Stimulated activated CD8-positive, alpha-beta memory T cell treated with anti-CD3 and anti-CD28 coated beads, Interleukin-15, amount 100 ng/mL, for 4 hours (primary cell): Measurements from ENCODE around the gene GSG1L.

Experiments used
- DNase-seq, 2 donors: peaks; one replicate each; pipeline ENCODE4 v3.0.0-alpha.2; 2020; ENCODE audit warnings: low read depth in 2 of 2

GSG1L gene

DNA sequence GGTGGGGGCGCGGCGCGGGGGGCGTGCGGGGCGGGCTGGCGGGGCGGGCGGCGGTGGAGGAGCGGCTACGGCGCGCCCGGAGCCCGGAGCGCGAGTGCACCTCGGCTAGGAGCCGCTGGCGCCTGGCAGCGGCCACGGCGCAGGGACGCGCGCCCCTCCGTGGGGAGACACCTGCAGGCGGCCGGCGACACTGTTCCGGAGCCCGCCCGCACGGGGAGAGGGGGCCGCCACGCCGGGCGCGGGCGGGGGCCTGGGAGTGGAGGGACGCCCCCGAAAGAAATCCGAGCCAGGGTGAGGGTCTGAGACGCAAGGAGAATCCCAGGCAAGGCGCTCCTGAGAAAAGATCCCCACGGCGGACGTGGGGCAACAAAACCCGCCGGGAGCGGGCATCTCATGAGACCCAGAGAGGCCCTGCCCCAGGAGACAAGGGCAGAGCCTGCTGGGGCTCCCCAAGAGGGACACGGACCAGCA is at the start of gene GSG1L:
Gene GSG1L, minus strand, starts transcription at position 124 of the 471 bp plus-strand sequence. CDS start 290 bp downstream, outside the sequence.
- no peak for DNase-seq

DNA sequence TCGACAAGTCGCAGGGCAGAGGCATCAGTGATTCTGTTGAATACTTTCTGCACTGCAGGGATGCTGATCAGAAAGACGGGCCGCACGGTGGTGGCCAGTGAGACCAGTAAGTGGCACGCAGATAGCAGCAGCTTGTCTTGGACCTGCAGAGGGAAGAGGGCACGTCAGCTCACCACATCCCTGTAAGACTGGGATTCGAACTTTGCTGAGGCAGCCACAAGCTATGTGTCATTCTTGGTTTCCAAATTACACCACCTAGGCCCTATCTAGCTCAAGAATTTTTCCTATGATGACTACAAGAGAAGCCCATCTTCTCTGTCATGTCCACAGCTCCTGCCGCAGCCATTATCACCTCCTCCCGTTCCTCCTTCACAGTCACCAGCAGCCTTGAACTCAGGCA is 49.4 kb upstream of the GSG1L start:
- no peak for DNase-seq

DNA sequence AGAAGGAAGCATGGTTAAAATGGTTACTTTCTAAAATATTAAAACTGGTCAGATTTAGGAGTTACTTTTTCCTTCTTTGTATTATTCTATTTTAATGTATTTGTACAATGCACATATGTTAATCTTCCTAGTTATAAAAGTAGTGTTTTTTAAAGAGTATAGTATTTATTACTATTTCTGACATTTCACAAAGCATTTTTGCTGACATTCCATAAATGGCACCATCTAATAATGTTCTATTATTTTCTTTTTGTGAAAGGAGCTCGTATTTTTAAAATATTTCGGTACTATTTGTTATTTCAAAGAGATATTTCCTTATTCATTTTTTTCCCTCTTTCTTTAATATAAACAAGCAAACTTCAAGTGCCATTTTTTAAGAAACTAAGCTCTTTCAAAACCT is 47.5 kb upstream of the GSG1L start:
- DNase-seq, result no peak

DNA sequence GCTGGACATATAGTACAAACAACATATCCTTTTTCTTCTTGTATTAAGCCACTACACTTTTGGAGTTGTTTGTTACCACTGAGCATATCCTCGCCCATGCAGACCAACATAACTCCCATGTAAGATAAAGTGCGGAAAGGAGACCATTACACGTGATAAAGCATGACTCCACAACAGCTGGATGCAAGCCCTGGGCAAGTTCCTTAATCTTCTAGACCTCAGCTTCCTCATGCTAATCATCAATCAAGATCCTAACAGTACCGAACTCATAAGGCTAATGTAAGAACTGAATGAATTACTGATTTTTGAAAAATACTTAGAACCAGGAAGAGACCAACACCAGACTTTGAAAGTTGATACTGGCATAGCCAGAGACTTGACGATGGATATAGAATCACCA is 47.0 kb upstream of the GSG1L start:
- no peak for DNase-seq

GRCh38 chr16:28110074-28110473 is 46.6 kb upstream of the GSG1L start:
- DNase-seq, result no peak

DNA sequence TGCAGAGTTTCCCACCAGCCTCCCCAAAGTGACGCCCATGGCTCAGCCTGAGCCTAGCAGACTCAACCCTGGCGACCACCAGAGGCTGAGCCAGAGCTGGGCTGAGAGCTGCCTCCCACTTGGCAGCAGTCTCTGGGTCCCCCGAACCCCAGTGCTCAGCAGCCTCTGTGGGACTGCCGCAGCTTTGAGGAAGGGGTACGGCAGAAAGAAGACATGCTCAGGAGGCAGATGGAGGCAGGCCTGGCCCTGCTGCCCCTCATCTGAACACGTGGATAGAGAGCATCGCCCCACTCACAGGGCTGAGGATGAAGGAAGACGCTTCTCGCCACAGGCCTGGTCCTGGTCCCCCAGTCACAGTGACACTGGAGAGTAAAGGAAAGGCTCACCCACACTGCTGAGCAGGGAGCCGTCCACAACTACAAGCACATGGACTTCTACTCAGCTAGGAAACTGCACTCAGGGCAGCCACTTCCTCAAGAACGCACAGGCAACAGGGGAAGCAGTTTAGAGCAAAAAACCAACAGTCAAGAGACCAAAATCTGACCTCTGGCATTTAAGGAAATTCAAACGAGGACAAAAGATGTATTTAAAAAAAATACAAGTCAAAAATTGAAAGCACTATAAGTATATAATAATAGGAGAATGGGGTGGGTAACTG is 45.2 kb upstream of the GSG1L start:
- DNase-seq, result no peak

DNA sequence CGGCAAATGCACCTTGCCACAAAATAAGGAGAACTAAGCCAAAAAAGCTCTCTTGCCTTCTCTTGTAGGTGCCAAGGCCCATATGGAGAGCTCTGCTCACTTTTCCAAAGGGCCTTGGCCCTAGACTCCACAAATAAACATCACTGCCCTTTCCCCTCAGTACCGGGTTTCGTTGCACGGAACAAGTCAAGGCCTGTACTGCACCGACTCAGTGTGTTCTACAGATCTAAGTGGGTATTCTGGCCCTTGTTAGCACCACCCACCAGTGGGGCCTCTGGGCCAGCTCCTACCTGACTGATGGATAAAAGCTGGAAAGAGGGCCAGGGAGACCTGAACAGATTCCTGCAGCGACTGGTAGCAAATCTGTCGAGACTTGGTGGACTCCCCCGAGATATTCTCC is 43.7 kb upstream of the GSG1L start:
- DNase-seq, result no peak

DNA sequence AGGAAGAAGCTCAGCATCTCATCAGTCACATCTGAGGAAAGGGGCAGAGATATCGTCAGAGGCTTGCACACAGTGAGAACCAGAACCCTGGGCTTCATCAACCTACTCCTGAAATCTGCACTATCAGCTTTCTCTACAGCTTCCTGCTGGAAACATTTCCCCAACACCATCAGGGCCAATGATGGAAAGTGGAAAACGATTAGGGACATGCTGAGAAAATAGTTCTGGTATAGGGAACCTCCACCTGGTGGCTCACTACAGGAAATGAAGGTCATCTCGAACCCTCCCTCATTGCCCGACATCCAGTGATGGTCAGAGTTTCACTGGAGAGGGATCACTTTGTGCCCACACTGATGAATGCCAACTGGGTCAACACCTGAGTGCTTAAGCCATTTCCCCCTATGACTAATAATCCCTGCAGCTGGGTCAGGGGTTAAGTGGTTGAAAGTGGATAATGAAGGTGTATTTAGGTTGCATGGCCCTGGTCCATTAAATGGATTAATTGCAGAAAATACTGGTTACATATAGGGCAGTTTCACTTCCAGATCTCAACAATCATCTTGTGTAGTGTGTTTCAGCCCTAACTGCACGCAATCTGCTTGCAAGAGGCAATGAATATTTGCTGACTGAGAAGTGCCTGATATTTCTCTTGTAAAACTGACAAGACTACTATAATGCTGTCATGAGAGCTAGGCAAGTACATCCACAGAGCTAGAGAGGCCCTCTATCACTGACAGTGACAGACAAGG is 43.1 kb upstream of the GSG1L start:
- DNase-seq, result no peak

GRCh38 chr16:28105954-28106353 is 42.4 kb upstream of the GSG1L start:
- DNase-seq, result no peak

DNA sequence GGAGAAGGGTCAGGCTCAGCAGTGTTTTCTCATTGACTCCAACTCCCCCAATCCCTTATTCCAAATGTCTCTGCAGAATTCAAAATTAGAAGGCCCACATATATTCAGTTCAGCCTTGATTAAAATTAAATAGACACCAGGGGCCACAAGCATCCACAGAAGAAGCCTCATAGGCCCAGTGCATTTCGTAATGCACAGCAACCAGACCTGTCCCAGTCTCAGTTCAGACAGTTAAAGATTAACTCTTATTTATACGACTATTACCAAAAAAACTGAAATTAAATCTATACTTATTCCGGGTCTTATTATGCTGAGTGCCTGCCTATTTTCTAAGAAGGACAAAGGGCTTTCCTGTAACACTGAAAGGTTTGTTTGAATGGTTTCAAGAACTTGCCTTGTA is 41.8 kb upstream of the GSG1L start:
- no peak for DNase-seq

DNA sequence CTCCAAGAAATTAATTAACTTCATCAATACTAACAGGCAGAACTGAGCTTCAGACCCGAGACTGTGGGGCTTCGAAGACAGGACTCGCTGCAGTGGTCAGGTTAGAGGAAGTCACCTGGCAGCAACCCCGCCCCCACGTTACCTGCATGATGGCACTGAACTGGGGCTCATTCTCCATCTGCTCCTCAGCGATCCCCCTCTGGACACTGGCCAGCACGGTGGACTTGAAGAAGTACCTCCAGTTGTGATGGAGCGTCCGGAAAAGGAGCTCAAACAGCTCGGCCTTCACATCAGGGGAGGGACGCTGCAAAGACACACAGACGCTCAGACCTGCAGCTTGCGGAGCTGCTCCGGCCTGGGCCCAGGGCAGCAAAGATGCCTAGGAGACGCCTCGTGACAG is 40.9 kb upstream of the GSG1L start:
- no peak for DNase-seq

- DNase-seq, result no peak
Measured at GRCh38 chr16:28103516-28104170, 40.1 kb upstream of the GSG1L start.

DNA sequence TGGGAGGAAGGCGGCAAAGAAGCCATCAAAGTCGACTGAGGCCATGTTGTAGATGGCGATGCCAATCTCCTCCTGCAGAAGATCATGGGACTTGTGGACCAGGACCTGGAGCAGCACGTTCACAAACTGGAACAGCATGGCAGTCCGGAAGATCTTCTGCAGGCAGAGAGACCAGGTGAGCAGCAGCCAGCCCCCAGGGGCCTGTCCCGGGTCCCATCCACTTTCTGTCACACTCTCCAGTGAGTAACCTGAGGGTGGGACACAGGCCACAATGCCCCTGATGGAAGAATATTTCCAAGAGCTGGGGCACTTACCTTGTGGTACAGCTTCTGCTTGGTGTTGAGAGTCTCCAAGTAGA is 38.0 kb upstream of the GSG1L start:
- no peak for DNase-seq

DNA sequence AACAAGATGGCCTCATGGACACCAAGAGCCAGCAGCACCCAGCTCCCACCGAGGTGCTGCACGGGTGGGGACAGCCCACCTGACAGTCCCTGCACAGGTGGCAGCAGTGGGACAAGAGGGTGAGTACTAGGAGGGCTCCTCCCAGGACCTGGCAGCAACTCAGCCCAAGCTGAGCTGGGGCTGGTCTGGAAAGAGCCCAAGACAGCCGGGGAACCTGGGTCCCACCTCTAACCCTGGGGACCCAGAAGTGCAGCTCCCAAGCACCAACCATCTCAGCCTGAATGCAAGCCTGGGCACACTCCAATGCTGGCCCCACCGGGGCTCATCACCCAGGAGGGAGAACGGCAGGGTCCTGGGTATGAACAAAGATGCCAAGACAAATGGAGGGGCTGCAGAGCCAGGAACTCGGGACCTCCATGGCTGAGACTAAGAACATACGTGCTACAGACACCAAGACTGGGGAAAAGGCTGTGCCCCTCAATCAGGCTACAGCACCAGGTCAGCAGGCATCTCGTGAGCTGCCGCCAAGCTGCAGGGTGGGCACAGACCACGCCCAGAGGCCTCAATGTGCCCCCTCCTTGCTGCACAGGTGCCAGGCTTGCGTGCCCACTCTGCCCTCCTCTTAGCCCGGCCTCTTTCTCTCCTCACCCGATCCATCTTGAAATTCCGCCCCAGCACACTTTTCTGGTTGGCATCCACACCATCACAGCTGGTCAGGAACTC is 37.5 kb upstream of the GSG1L start:
- no peak for DNase-seq

- DNase-seq, result no peak
Measured at GRCh38 chr16:28098959-28099945, 35.7 kb upstream of the GSG1L start.

- no peak for DNase-seq
Measured at GRCh38 chr16:28098171-28098958, 34.9 kb upstream of the GSG1L start.

- DNase-seq, result no peak
Measured at GRCh38 chr16:28096983-28097899, 33.7 kb upstream of the GSG1L start.

DNA sequence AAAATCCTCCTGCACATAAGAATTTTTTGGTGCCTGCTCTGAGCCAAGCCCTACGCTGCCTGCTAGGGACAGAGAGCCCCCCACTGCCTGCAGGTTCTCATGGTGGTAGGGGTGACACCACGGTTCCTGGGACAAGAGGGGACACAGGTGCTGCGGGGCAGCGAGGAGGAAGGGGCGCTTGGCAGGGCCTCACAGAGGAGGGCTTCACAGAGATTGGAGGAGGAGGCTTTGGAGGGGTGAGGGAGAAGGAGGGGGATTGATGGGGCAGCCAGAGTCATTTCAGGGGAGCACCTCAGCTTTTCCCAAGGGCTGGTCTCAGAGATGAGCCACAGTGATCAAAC is 29.8 kb upstream of the GSG1L start:
- DNase-seq, result no peak

- no peak for DNase-seq
Measured at GRCh38 chr16:28092721-28093384, 29.3 kb upstream of the GSG1L start.
